H9 (cell line): Measurements from ENCODE around the gene APOBEC3A. TPM values are rescaled to one million over a fixed set of nuclear protein-coding genes. Genes with fewer than 3 reads are reported as not detected.

ENCODE experiments used
- DNase-seq: peaks from one replicate; pipeline ENCODE4 v3.0.0-alpha.2; 2017
- H2AFZ ChIP-seq: one replicate; pipeline ENCODE4 v1.6.1; 2013; ENCODE audit warnings: mild to moderate bottlenecking, low read length, control low read depth, moderate library complexity
- H2AK5ac ChIP-seq: 2 replicates; pipeline ENCODE4 v1.6.1; 2013; ENCODE audit warnings: low read length, control low read depth, mixed read lengths; ENCODE audit not compliant: insufficient read length
- H2BK120ac ChIP-seq: one replicate; pipeline ENCODE4 v1.6.1; 2013; ENCODE audit warnings: low read depth, mild to moderate bottlenecking, low read length, control low read depth, inconsistent platforms; ENCODE audit not compliant: poor library complexity, severe bottlenecking
- H2BK12ac ChIP-seq: 2 replicates; pipeline ENCODE4 v1.6.1; 2013; ENCODE audit warnings: low read length, control low read depth, mixed read lengths, low read depth; ENCODE audit not compliant: insufficient read length
- H2BK15ac ChIP-seq: 2 replicates; pipeline ENCODE4 v1.6.1; 2013; ENCODE audit warnings: low read depth, low read length, control low read depth
- H2BK20ac ChIP-seq: one replicate; pipeline ENCODE4 v1.6.1; 2013; ENCODE audit warnings: low read depth, mild to moderate bottlenecking, low read length, control low read depth, inconsistent platforms; ENCODE audit not compliant: poor library complexity, severe bottlenecking
- H2BK5ac ChIP-seq: 2 replicates; pipeline ENCODE4 v1.6.1; 2013; ENCODE audit warnings: low read length, control low read depth, mixed read lengths; ENCODE audit not compliant: insufficient read length
- H3K14ac ChIP-seq: 2 replicates; pipeline ENCODE4 v1.6.1; 2013; ENCODE audit warnings: low read length, control low read depth; ENCODE audit not compliant: insufficient read depth
- H3K18ac ChIP-seq: 2 replicates; pipeline ENCODE4 v1.6.1; 2013; ENCODE audit warnings: low read depth, mild to moderate bottlenecking, mixed read lengths, low read length, control low read depth; ENCODE audit not compliant: insufficient read length
- H3K23ac ChIP-seq: 2 replicates; pipeline ENCODE4 v1.6.1; 2013; ENCODE audit warnings: low read length, control low read depth, mixed read lengths, low read depth; ENCODE audit not compliant: insufficient read length
- H3K23me2 ChIP-seq: 2 replicates; pipeline ENCODE4 v1.6.1; 2013; ENCODE audit warnings: low read depth, mild to moderate bottlenecking, mixed read lengths, low read length, control low read depth; ENCODE audit not compliant: insufficient read length, poor library complexity, severe bottlenecking
- H3K27ac ChIP-seq: 2 replicates; pipeline ENCODE4 v1.5.1; 2013; ENCODE audit warnings: low read length, control low read depth, mixed read lengths, low read depth; ENCODE audit not compliant: insufficient read length
- H3K27me3 ChIP-seq: 2 replicates; pipeline ENCODE4 v1.6.1; 2013; ENCODE audit warnings: low read length, control low read depth, inconsistent platforms; ENCODE audit not compliant: insufficient read depth
- H3K4ac ChIP-seq: 2 replicates; pipeline ENCODE4 v1.6.1; 2013; ENCODE audit warnings: low read depth, mild to moderate bottlenecking, control low read depth, inconsistent platforms, low read length, moderate library complexity
- H3K4me1 ChIP-seq: 2 replicates; pipeline ENCODE4 v1.6.1; 2013; ENCODE audit warnings: low read length, control low read depth, inconsistent platforms; ENCODE audit not compliant: insufficient read depth
- H3K4me2 ChIP-seq: 2 replicates; pipeline ENCODE4 v1.6.1; 2013; ENCODE audit warnings: low read length, control low read depth, mixed read lengths; ENCODE audit not compliant: insufficient read length, insufficient read depth
- H3K56ac ChIP-seq: 2 replicates; pipeline ENCODE4 v1.6.1; 2013; ENCODE audit warnings: low read depth, mild to moderate bottlenecking, mixed read lengths, low read length, control low read depth; ENCODE audit not compliant: insufficient read length
- H3K79me1 ChIP-seq: 2 replicates; pipeline ENCODE4 v1.6.1; 2013; ENCODE audit warnings: low read depth, mild to moderate bottlenecking, moderate library complexity, low read length, control low read depth, inconsistent platforms; ENCODE audit not compliant: insufficient read depth, poor library complexity, severe bottlenecking
- H3K79me2 ChIP-seq: 2 replicates; pipeline ENCODE4 v1.6.1; 2013; ENCODE audit warnings: low read length, control low read depth, inconsistent platforms; ENCODE audit not compliant: insufficient read depth
- H3K9ac ChIP-seq: 2 replicates; pipeline ENCODE4 v1.6.1; 2013; ENCODE audit warnings: low read length, control low read depth, mixed read lengths; ENCODE audit not compliant: insufficient read length; ENCODE audit errors: extremely low read depth
- H3K9me3 ChIP-seq: one replicate; pipeline ENCODE4 v1.6.1; 2013; ENCODE audit warnings: low read depth, low read length, inconsistent platforms; ENCODE audit not compliant: control insufficient read depth
- H3T11ph ChIP-seq: one replicate; pipeline ENCODE4 v1.6.1; 2013; ENCODE audit warnings: mild to moderate bottlenecking, low read length, control low read depth, inconsistent platforms
- H4K20me1 ChIP-seq: one replicate; pipeline ENCODE4 v1.6.1; 2013; ENCODE audit not compliant: control insufficient read depth, insufficient read length, insufficient read depth
- H4K5ac ChIP-seq: 2 replicates; pipeline ENCODE4 v1.6.1; 2013; ENCODE audit warnings: low read depth, mild to moderate bottlenecking, mixed read lengths, low read length, control low read depth; ENCODE audit not compliant: insufficient read length
- H4K8ac ChIP-seq: replicated peaks from 2 replicates; pipeline ENCODE4 v1.6.1; 2013; ENCODE audit warnings: low read length, control low read depth, mixed read lengths, low read depth; ENCODE audit not compliant: insufficient read length
- H4K91ac ChIP-seq: 2 replicates; pipeline ENCODE4 v1.6.1; 2013; ENCODE audit warnings: low read depth, mild to moderate bottlenecking, moderate library complexity, mixed read lengths, low read length, control low read depth; ENCODE audit not compliant: insufficient read length
- H3K27ac Mint-ChIP-seq, 3 experiments: 2 replicates in 2 of 3; 3 replicates in 1 of 3; pipeline ENCODE4 v1.8.0; 2020 to 2021; ENCODE audit warnings: mixed read lengths in 3 of 3, mild to moderate bottlenecking in 1 of 3, moderate library complexity in 1 of 3
- H3K27me3 Mint-ChIP-seq: 2 replicates; pipeline ENCODE4 v1.8.0; 2021; ENCODE audit warnings: low read depth, mild to moderate bottlenecking, moderate library complexity, mixed read lengths
- H3K36me3 Mint-ChIP-seq, 3 experiments: 2 replicates in 2 of 3; 3 replicates in 1 of 3; pipeline ENCODE4 v1.8.0; 2020 to 2021; ENCODE audit warnings: low read depth in 3 of 3, mixed read lengths in 3 of 3; ENCODE audit not compliant: insufficient read depth in 1 of 3
- H3K4me1 Mint-ChIP-seq, 2 experiments: 2 replicates each; pipeline ENCODE4 v1.8.0; 2020; ENCODE audit warnings: mixed read lengths in 2 of 2
- H3K4me3 Mint-ChIP-seq, 2 experiments: 2 replicates in 1 of 2; 3 replicates in 1 of 2; pipeline ENCODE4 v1.8.0; 2020 to 2021; ENCODE audit warnings: mild to moderate bottlenecking in 2 of 2, mixed read lengths in 2 of 2, moderate library complexity in 1 of 2
- H3K9me3 Mint-ChIP-seq, 2 experiments: 2 replicates in 1 of 2; 3 replicates in 1 of 2; pipeline ENCODE4 v1.8.0; 2020; ENCODE audit warnings: mild to moderate bottlenecking in 2 of 2, mixed read lengths in 2 of 2, moderate library complexity in 1 of 2
- CTCF ChIP-seq: fragments of 200-600 bp; sonication (generic); conservative IDR thresholded peaks from 3 replicates; pipeline ENCODE4 v1.8.0; 2021; ENCODE audit warnings: antibody characterized with exemption, mild to moderate bottlenecking
- WGBS: extraction: QIAGEN DNeasy Blood & Tissue Kit; methylation state at CpG from one replicate; pipeline ENCODE4 v1.1.7; 2013; ENCODE audit warnings: missing lambda C conversion rate, low lambda C conversion rate, mixed read lengths; ENCODE audit not compliant: insufficient read length; ENCODE audit errors: extremely low coverage; 5-methylcytosine and 5-hydroxymethylcytosine counted together
- total RNA-seq: library from RNA; stranded (reverse); gene quantifications from 2 replicates; pipeline ENCODE4 v1.2.1, GENCODE V29; 2021

The APOBEC3A gene
- total RNA-seq, 1 experiment from 2014 or later, result not detected

GRCh38 chr22:38924347-38924952 lies 33.0 kb upstream of the APOBEC3A start:
- Histone ChIP-seq H2AK5ac (no peak overlapping the region), H3K14ac (no peak overlapping the region), H3K4ac (no peak overlapping the region), H3K27ac (no peak overlapping the region), H4K20me1 (no peaks in the 10 kb centered on the region), H2AFZ (no peak overlapping the region), H2BK120ac (no peak overlapping the region), H2BK12ac (no peak overlapping the region), H3K79me1 (no peaks in the 10 kb centered on the region), H3K9me3 (no peaks in the 10 kb centered on the region), H3K18ac (no peak overlapping the region), H3K4me2 (no peak overlapping the region), H4K8ac (no peak overlapping the region), H3K23ac (no peak overlapping the region), H3K27me3 (no peaks in the 10 kb centered on the region), H2BK20ac (no peak overlapping the region), H4K5ac (no peak overlapping the region), H3K79me2 (no peaks in the 10 kb centered on the region), H2BK5ac (no peak overlapping the region), H3K9ac (no peak overlapping the region), H3T11ph (no peak overlapping the region), H4K91ac (no peak overlapping the region), H3K4me1 (no peaks in the 10 kb centered on the region; the same call in 1 of the 2 replicates), H3K56ac (no peak overlapping the region), H3K23me2 (peaks cover 4% of the 10 kb centered on the region), H2BK15ac (no peak overlapping the region)
- TF ChIP-seq CTCF, result no peak
- H3K4me3 Mint-ChIP-seq, result no peak overlapping the region
- H3K9me3 Mint-ChIP-seq, result no peaks in the 10 kb centered on the region
- no peaks in the 10 kb centered on the region for H3K36me3 Mint-ChIP-seq
- H3K4me1 Mint-ChIP-seq, result peaks cover 11 to 16% of the 10 kb centered on the region in 2 experiments
- H3K27me3 Mint-ChIP-seq, result peaks cover 16% of the 10 kb centered on the region
- DNase-seq, result no peak
- WGBS, result no CpG with 5 or more reads among the region's 9 CpGs
- H3K27ac Mint-ChIP-seq, result no peak overlapping the region
